ENCODE results near the gene ACSS1.

DNA sequence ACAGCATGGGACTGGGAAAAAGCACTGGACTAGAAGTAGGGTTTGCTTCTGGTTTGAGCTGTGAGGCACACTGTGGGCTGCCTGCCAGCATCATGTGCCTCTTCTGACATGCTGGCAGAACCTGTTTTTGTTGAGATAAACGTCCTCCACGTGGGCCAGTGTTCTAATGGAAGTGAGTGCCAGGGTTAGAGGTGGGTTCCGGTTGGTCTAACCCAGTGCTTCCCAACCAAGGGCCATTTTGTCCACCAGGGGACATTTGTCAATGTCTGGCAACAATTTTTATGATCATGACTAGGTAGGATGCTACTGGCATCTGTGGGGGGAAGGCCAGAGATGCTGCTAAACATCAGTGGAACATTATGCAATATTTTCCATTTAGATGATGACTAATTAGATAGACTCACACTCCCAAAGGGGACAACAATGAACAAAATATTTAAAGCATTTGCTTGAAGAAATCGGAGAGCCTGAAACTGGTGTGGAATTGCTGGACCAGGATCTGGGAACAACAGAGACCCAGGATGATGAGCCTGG is 57.6 kb downstream of the ACSS1 start:
- TF ChIP-seq, protein P1, sequence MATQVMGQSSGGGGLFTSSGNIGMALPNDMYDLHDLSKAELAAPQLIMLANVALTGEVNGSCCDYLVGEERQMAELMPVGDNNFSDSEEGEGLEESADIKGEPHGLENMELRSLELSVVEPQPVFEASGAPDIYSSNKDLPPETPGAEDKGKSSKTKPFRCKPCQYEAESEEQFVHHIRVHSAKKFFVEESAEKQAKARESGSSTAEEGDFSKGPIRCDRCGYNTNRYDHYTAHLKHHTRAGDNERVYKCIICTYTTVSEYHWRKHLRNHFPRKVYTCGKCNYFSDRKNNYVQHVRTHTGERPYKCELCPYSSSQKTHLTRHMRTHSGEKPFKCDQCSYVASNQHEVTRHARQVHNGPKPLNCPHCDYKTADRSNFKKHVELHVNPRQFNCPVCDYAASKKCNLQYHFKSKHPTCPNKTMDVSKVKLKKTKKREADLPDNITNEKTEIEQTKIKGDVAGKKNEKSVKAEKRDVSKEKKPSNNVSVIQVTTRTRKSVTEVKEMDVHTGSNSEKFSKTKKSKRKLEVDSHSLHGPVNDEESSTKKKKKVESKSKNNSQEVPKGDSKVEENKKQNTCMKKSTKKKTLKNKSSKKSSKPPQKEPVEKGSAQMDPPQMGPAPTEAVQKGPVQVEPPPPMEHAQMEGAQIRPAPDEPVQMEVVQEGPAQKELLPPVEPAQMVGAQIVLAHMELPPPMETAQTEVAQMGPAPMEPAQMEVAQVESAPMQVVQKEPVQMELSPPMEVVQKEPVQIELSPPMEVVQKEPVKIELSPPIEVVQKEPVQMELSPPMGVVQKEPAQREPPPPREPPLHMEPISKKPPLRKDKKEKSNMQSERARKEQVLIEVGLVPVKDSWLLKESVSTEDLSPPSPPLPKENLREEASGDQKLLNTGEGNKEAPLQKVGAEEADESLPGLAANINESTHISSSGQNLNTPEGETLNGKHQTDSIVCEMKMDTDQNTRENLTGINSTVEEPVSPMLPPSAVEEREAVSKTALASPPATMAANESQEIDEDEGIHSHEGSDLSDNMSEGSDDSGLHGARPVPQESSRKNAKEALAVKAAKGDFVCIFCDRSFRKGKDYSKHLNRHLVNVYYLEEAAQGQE (IDR thresholded peaks at IDR 0.05; ENCODE audit: insufficient read depth in 1 of 2, low read depth in 2 of 2, low read length in 2 of 2) = no peak
- TF ChIP-seq POLR2AphosphoS5 (IDR thresholded peaks at IDR 0.05; ENCODE audit: low read depth, low read length) (no peak), SIN3A (IDR thresholded peaks at IDR 0.05; ENCODE audit: borderline replicate concordance, insufficient read depth, low read length) (no peak), TAF1 (IDR thresholded peaks at IDR 0.05; ENCODE audit: borderline replicate concordance, insufficient read depth, low read length) (no peak), FOXP2 (optimal IDR thresholded peaks at IDR 0.05; ENCODE audit: borderline replicate concordance, extremely low read depth, extremely low read length, insufficient read depth) (no peak)

Data from PFSK-1 (cell line).